Measurements from ENCODE around the gene ADAMTS13. TPM values are rescaled to one million over a fixed set of nuclear protein-coding genes. Genes with fewer than 3 reads are reported as not detected.

The ADAMTS13 gene
- total and polyA plus RNA-seq, 2 donors (not counting 3 experiments of a cell fraction or from before 2014, with no cell fraction given): 1.5 to 2.5 TPM

DNA sequence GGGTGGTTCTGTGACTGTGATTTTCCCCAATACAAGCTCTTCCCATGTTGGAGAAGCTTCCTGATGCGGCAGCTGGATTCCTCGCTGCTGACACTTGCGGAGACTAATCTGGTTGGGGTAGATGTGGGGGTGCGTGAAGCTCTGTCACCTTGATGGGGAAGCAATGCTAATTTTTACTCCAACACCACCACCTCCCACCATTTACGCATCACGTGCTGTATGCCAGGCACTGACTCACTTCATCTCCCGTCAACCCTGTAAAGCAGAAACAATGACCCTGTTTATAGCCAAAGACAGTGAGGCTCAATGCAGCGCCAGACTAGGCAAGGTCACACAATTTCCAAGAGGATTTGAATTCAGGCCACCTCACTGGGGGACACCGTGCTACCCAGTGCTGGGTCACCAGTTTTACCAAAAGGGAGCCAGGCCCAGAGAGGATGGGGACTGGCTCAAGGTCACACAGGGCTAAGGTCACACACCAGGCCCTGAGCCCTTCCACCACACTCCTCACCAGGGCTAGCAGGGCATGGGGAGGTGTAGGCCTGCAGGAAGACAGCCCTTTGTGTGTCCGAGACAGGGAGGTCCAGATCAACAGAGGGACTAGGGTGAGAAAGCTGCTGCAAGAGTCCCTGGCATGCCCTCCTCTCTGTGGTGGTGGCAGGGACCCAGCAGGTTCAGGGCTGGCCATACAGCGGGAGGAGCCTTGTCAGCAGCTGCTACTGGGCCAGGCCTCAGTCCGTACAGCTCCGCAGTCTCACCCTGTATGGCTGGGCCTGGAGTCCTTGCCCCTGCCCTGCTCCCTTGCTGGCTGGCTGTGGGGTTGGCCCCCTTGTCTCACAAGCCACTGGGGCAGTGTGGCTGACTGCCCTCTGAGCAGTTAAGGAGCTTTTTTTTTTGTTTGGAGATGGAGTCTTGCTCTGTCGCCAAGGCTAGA lies 42.7 kb upstream of the ADAMTS13 start:
- CTCF ChIA-PET: interaction anchor here (1.0 to 3.2 kb wide), 3 partner anchors 50 to 107 kb away, joined by 3 to 10 read pairs (median 3); partner anchors contain the start of gene SLC2A6
- intact Hi-C loops (cut with micrococcal nuclease): no loop called here

More for the DNA sequence above, 42.7 kb upstream of the ADAMTS13 start:
- H3K4me1 ChIP-seq (ENCODE audit: control insufficient read depth, extremely low read depth, insufficient read depth, low read length): peaks cover 6% of the 10 kb centered on the region
- no peak for DNase-seq (ENCODE audit: low read depth, low spot score)
- no peaks in the 10 kb centered on the region for H3K9me3 ChIP-seq (replicated peaks; ENCODE audit: control insufficient read depth, insufficient read depth, low read length)
- peaks cover 14% of the 10 kb centered on the region for H3K79me2 ChIP-seq (ENCODE audit: control insufficient read depth, insufficient read depth, low read length)
- TF ChIP-seq EZH2 (IDR thresholded peaks at IDR 0.05; ENCODE audit: borderline replicate concordance, low read depth, low read length, severe bottlenecking) (no peak), FOS (IDR thresholded peaks at IDR 0.05; ENCODE audit: borderline replicate concordance, insufficient read depth, low read length) (no peak), JUN (IDR thresholded peaks at IDR 0.05; ENCODE audit: borderline replicate concordance, insufficient read depth, insufficient read length, low read depth) (no peak), POLR2AphosphoS5 (IDR thresholded peaks at IDR 0.05; ENCODE audit: insufficient read depth, low read depth, low read length) (no peak), CTCF (IDR thresholded peaks at IDR 0.05; ENCODE audit: extremely low read depth in 1 of 2, insufficient read depth in 1 of 2, low read depth in 1 of 2, low read length in 2 of 2) (no peak), POLR2A (IDR thresholded peaks at IDR 0.05; ENCODE audit: low read depth, low read length) (no peak), MAX (IDR thresholded peaks at IDR 0.05; ENCODE audit: insufficient read depth, insufficient read length) (no peak), GATA2 (IDR thresholded peaks at IDR 0.05; ENCODE audit: insufficient read depth, insufficient read length, low read depth, low read length) (no peak), MYC (IDR thresholded peaks at IDR 0.05; ENCODE audit: low read depth, low read length) (no peak)
- H3K9me1 ChIP-seq (replicated peaks; ENCODE audit: control insufficient read depth, extremely low read depth, insufficient read depth, low read length): no peaks in the 10 kb centered on the region
- no peak for FAIRE-seq
- H3K4me2 ChIP-seq (ENCODE audit: insufficient read depth, low read length): no peak overlapping the region
- dilution Hi-C loops (cut with MboI; ENCODE audit: extremely low pct_ligation_motif_present, low sequenced_read_pairs): no loop called here
- H3K27me3 ChIP-seq (ENCODE audit: control insufficient read depth in 2 of 2, insufficient read depth in 2 of 2, low read length in 2 of 2): no peaks in the 10 kb centered on the region
- POLR2A ChIA-PET: no interaction called here
- no peak overlapping the region for H3K27ac ChIP-seq (ENCODE audit: insufficient read depth, low read depth, low read length)
- no peaks in the 10 kb centered on the region for H4K20me1 ChIP-seq (replicated peaks; ENCODE audit: control insufficient read depth, extremely low read depth, insufficient read depth, low read length)
- H3K9ac ChIP-seq (replicated peaks; ENCODE audit: extremely low read depth, insufficient read depth, low read length): no peak overlapping the region
- H2AFZ ChIP-seq (ENCODE audit: low read depth, low read length): no peak overlapping the region
- no peaks in the 10 kb centered on the region for H3K36me3 ChIP-seq (ENCODE audit: control insufficient read depth in 2 of 2, extremely low read depth in 1 of 2, insufficient read depth in 2 of 2, low read length in 2 of 2)
- BruUV-seq (replicated peaks): no TSS peak
- H3K4me3 ChIP-seq (replicated peaks in 1 of 3; ENCODE audit: insufficient read depth in 1 of 3, low read depth in 1 of 3, low read length in 3 of 3): no peak overlapping the region

Data from endothelial cell of umbilical vein (primary cell).